ENCODE results near the gene AZU1.

Gene AZU1

DNA sequence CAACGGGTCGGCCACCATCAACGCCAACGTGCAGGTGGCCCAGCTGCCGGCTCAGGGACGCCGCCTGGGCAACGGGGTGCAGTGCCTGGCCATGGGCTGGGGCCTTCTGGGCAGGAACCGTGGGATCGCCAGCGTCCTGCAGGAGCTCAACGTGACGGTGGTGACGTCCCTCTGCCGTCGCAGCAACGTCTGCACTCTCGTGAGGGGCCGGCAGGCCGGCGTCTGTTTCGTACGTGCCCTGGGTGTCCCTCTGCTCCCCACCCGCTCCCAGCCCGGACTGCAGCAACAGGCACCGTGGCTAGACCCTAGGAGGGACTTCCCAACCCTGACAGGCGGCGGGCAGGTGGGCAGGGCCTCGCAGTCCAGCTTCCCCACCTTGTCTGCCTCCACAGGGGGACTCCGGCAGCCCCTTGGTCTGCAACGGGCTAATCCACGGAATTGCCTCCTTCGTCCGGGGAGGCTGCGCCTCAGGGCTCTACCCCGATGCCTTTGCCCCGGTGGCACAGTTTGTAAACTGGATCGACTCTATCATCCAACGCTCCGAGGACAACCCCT lies 28.0 kb downstream of the AZU1 start:
- TF ChIP-seq, protein P1, sequence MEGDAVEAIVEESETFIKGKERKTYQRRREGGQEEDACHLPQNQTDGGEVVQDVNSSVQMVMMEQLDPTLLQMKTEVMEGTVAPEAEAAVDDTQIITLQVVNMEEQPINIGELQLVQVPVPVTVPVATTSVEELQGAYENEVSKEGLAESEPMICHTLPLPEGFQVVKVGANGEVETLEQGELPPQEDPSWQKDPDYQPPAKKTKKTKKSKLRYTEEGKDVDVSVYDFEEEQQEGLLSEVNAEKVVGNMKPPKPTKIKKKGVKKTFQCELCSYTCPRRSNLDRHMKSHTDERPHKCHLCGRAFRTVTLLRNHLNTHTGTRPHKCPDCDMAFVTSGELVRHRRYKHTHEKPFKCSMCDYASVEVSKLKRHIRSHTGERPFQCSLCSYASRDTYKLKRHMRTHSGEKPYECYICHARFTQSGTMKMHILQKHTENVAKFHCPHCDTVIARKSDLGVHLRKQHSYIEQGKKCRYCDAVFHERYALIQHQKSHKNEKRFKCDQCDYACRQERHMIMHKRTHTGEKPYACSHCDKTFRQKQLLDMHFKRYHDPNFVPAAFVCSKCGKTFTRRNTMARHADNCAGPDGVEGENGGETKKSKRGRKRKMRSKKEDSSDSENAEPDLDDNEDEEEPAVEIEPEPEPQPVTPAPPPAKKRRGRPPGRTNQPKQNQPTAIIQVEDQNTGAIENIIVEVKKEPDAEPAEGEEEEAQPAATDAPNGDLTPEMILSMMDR (conservative IDR thresholded peaks at IDR 0.05; ENCODE audit: low read depth, low read length), result no peak
- no peak for DNase-seq (ENCODE audit: low read depth)
- H3K4me3 ChIP-seq (ENCODE audit: low read length), result no peak overlapping the region

DNA sequence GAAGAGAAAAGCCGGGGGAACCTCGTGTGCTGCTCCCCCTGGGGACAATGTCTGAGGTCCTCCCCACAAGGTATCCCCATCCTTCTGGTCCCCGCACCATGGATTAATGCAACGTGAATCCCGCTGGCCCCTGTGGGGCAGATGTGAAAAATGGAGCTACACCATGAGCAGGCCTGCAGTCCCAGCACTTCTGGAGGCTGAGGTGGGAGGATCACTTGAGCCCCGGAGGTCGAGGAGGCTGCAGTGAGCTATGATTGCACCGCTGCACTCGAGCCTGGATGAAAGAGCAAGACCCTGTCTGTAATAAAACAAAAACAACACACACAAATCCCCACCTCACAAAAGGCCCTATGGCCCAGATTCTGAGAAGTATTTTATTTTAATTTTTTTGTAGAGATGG lies 30.6 kb downstream of the AZU1 start:
- DNase-seq (ENCODE audit: low read depth), result no peak
- TF ChIP-seq, protein P1 (conservative IDR thresholded peaks at IDR 0.05; ENCODE audit: low read depth, low read length), result no peak
- no peak overlapping the region for H3K4me3 ChIP-seq (ENCODE audit: low read length)

DNA sequence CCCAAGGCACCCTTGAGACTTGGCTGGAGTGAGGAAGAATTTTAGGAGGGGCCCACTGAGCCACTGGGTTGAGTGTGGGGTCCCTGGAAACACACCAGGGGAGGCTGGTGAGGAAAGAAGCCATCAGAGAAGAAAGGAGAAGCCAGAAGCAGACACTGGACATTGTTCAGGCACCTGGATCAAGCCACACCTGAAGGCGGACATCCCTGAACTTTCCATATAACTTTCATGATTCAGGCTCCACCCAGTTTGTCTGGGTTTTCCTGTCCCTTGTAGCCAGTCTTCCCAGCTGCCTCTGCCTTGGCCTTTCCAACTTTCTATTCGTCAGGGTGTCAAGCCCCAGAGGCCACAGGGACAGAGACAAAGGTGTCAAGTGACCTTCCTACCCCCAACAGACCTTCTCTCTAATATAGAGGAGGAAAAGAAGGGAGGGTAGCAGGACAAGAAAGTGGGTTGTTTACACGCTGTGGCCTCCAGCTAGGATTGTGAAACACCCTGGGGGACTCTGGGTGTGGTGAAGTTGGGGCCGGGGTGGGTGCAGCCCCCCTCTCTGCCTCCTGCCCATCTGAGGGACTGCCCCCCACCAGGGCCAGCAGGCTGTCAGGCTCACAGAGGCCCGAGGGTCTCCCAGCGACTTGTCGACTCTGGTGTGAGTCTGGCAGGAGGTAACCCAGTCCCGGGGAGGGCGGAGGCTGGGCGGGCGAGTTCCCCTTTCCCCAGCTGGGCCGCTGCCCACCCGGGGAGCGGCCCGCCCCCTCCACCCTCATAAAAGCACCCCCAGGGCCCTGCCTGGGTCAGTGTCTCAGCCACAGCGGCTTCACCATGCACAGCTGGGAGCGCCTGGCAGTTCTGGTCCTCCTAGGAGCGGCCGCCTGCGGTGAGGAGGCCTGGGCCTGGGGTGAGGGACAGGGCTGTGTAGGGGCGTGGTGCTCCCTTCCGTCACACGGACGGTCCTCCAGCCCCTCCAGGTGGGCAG lies 31.5 kb downstream of the AZU1 start, which contains the start of gene CFD:
CFD (plus strand) TSS at position 797 of the 976 bp plus-strand sequence; CDS start at position 823, 26 bp downstream.
- H3K4me3 ChIP-seq (ENCODE audit: low read length), result no peak within 1 kb of the TSS
- no peak for DNase-seq (ENCODE audit: low read depth)
- TF ChIP-seq, protein P1 (conservative IDR thresholded peaks at IDR 0.05; ENCODE audit: low read depth, low read length), result no peak

DNA sequence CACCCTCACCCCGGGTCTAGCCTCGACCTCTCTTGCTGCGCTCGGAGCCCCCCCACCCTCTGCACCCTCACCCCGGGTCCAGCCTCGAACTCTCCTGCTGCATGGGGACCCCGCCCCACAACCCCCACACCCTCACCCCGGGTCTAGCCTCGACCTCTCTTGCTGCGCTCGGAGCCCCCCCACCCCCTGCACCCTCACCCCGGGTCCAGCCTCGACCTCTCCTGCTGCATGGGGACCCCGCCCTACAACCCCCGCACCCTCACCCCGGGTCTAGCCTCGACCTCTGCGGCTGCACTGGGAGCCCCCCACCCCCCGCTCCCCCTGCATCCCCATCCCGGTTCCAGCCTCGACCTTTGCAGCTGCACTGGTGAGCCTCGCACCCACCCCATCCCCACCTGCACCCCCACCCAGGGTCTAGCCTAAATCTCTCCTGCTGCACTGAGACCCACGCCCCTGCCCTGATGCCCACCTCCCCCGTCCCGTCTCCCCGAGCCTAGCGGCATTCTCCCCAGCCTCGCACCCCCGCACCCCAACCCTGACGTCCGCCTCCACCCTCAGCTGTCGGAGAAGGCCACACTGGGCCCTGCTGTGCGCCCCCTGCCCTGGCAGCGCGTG lies 33.6 kb downstream of the AZU1 start:
- TF ChIP-seq, protein P1 (conservative IDR thresholded peaks at IDR 0.05; ENCODE audit: low read depth, low read length), result no peak
- DNase-seq (ENCODE audit: low read depth), result no peak
- H3K4me3 ChIP-seq (ENCODE audit: low read length), result no peak overlapping the region

DNA sequence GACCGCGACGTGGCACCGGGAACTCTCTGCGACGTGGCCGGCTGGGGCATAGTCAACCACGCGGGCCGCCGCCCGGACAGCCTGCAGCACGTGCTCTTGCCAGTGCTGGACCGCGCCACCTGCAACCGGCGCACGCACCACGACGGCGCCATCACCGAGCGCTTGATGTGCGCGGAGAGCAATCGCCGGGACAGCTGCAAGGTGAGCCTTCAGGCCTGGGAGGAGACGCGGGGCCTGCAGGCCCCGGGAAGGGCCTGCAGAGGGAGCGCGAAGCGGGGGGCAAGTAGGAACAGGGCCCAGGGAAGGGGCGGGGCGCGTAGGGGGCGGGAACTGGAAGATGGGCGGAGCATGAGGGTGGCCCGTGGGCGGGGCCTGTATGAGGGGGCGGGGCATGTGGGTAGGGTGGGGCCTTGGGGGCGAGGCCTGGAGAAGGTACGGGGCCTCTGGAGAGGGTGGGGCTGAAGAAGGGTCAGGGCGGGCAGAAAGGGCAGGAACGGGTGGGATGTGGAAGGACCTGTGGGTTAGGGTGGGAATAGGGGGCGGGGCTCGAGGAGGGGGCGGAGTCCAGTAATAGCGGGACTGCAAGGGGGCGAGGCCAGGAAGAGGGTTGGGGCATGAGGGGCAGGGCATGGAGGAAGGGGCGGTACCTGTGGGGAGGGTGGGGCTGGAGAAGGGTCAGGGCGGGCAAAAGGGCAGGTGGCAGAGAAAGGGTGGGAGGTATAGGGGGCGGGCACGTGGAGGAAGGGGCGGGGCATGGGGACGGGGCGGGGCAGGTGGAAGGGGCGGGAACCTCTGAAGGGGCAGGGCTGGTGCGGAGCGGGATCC lies 34.3 kb downstream of the AZU1 start:
- TF ChIP-seq, protein P1 (conservative IDR thresholded peaks at IDR 0.05; ENCODE audit: low read depth, low read length), result peak; percentile 23
- no peak for DNase-seq (ENCODE audit: low read depth)
- no peak overlapping the region for H3K4me3 ChIP-seq (ENCODE audit: low read length)

DNA sequence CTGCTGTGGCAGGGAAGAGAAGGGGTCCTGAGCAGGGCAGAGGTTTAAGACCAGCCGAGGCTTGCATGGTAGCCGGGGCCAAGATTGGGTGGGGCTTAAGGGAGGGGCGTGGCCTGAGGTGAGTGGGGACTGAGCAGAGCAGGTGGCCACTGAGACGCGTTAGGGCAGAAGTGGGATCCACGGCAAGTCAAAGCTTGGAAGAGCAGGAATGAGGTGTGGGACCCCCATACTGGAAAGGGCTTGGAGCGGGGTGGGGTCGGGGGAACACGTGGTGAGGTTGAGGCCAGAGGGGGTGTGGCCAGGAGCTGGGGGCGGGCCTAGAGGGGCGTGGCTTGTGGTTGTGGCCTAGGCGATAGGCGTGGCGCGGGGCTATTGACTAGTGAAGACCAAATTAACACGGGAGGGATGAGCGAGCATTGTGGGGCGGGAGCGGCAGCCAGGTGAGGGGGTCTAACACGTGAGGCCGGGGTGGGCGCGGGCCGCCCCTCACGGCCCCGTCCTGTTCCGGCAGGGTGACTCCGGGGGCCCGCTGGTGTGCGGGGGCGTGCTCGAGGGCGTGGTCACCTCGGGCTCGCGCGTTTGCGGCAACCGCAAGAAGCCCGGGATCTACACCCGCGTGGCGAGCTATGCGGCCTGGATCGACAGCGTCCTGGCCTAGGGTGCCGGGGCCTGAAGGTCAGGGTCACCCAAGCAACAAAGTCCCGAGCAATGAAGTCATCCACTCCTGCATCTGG lies 35.1 kb downstream of the AZU1 start:
- TF ChIP-seq, protein P1 (conservative IDR thresholded peaks at IDR 0.05; ENCODE audit: low read depth, low read length), result no peak
- H3K4me3 ChIP-seq (ENCODE audit: low read length), result no peak overlapping the region
- no peak for DNase-seq (ENCODE audit: low read depth)
